NCI-H524 (cell line): ENCODE results near the gene HEBP1.

Experiments used
- DNase-seq, 2 experiments: peaks; one replicate each; lab custom pipeline; 2025; lab: John Stamatoyannopoulos, UW

Gene HEBP1

DNA sequence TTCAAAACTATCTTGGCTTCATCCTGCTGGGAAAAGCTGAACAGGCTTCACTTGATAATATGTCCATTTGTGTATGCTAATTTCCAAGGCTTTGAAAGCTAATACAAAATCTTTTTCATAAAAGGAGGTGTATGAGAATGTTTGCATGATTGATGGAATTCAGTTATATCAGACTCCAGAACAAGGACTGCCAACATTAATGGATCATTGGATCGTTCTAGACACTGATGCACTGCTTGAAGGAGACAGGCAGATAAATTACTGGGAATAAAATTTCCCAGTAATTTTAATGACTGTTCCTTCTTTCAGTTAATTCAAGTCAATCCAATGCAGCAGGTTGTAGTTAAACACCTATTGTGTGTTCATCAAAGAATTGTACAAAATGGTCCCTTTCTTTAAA is 48.6 kb downstream of the HEBP1 start:
- DNase-seq, result no peak

DNA sequence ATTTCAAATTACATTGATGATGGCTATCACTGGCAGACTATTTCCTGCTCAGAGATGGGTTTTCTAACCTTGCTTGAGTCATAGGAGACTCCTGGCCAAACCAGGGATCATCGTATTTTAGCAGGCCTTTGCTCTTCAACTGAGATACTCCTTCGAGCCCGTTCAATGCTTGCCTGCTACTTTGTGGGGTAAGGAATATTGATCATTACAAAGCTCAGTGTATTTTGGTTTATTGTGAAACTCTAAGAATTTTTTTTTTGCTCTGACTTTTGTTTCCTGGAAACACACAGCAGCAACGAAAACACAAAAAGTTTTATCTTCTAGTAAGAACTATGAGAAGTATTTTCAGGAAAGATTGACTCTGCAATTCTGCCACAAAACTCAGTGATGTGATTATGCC is 52.2 kb downstream of the HEBP1 start:
- DNase-seq, result no peak

DNA sequence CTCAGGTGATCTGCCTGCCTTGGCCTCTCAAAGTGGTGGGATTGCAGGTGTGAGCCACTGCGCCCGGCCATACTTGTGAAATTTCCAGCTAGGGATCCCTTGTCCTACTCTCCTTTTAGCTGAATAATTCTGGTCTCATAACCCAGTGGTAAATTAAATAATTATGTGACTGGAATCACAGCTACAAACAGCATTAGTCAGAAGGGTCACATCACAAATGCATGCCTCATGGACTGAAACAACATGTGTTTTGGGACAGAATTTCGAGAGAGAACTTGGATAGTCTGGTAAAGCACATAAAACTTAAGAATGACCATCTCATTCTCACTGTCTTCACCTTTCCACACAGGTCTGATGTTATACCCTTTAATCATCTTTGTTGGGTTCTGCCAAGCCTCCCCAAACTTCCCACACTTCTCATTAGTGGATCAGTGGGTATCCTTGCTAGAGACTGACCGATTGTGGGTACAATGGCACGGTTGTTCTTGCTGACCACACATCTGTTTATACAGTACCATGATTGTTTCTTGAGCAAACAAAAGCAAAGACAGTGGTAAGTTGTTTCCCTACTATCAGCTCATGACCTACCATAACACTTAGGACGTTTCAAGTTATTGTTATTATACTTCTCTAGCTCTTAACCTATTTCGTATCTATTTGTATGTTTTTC is 53.2 kb downstream of the HEBP1 start:
- no peak for DNase-seq

DNA sequence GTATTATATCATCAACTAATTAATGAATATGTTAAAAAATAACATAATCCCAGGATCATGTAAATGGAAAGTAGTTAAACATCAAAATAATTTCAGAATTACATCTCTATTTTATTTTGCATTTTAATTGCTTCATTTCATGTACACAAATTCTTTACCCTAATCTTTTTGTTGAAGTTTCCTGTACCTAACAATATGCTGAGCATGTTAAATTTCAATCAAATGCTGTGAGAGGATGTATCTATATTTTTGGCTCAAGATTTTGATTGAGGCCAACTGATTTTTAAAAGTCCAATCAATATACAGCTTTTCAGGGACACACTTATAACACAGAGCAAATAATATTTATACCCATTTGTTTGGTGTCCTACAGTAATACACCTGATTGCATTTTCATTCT is 54.5 kb downstream of the HEBP1 start:
- DNase-seq, result no peak

DNA sequence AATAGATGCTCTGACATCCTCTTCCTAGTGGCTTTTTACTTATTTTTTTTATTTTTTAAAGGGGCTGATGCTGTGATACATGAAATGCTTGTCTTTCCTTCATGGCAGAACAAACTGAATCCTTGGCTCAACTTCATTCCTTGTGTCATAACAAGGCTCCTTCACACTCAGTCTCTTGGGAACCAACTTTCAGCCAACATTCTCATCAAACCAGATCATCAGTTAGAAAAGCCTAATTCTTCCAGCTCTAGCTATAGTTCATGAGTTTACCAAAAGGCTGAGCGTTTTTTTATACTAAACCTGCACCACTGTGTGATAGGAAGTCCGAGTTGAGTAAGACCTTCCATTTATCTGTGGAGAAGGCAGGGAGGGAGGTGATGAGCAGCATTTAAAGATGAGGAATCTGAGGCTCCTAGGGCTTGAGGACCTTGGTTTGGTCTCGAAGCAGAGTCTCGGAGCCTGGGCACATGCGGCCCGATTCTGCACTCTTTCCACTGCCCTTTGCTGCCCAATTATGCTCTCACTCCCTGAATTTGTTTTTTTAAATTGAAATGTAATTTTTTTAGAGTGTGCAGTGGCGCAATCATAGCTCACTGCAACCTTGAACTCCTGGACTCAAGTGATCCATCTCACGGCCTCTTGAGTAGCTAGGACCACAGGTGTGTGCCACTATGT is 56.3 kb downstream of the HEBP1 start:
- no peak for DNase-seq

DNA sequence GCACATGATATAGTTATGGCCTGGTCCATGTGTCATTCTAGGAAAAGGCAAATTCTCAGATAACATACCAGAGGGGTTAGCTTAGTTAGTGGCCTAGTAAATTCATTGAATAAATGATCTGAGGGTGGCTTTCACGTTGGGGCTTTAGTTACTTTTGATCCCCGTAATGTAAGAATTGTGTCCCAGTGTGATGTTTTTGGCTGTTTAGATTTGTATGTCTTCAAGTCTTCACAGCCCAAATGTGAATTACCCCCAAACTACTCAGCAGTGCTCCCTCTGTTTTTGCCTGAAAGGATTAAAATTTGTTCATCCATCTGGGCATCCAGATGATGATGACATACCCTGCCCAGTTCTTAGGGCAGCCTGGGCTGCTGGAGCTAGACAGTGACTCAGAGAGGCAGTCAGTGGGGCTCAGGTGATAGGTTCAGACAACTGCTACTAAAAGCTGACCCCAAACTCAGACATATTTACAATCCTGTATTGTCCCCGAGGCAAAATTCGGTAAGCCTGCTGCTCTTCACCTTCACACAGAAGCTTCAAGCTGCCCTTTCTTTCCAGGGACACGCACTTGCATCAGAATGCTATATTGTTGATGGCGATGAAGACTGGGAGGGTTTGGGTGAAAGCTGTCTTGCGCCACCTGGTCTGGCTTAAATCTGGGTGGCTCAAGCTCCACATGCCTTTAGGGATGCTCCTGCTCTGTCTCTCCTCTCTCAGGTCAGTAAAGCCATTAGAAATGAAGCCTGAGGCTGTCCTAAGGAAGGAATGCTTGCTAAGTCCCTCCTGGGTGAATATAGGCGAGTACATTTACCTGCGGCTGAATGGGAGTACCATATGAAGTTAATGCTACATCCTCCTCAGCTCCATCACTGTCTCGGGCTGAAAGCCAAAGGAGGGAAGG is 58.4 kb downstream of the HEBP1 start:
- peak; percentile 55 to 77 for DNase-seq

DNA sequence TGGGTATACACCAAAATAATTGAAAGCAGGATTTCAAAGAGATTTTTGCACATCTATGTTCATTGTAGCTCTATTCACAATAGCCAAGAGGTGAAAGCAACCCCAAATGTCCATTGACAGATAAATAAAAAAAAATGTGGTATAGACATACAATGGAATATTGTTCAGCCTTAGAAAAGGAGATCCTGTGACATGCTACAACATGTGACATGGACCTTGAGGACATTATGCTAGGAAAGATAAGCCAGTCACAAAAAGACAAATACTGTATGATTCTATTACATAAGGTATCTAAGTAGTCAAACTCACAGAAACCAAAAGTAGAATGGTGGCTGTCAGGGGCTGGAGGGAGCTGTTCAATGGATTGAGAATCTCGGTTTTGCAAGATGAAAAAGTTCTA is 60.2 kb downstream of the HEBP1 start:
- no peak for DNase-seq

DNA sequence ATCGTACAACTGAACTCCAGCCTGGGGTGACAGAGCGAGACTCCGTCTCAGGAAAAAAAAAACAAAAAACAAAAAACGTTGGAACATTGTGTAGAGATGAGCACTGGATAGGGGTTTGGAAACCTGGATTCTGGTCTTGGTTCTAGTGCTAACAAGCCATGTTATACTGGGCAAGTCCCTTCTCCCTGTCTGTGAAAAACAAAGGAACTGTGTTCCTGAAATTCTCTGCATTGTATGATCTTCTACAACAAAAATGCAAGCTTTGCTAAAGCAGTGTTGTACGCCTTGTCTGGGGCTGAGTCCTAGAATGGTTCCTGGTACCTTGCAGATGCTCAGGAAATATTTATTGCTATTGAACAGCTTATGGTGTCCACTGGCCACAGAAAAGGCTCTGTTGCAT is 61.5 kb downstream of the HEBP1 start:
- DNase-seq, result no peak

DNA sequence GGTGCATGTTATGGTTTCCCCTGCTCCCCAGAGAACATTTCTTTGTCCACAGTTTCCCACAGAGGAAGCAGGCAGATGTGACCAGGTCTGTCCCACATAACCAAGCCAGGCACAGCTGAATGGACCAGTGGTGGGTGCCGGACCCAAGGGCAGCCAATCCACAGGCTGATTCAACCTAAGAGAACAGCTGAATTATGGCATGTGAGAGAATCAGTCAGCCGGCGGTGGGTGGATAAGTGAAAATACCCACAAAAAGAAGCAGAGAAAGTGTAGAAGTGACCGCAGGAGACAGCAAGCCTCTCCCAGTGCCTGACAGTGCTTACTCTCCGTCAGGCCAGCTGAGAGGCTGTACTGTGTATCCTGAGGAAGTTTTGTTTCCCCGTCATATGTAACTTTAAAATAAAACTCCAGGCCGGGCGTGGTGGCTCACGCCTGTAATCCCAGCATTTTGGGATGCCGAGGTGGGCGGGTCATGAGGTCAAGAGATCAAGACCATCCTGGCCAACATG is 63.0 kb downstream of the HEBP1 start:
- DNase-seq, result no peak

DNA sequence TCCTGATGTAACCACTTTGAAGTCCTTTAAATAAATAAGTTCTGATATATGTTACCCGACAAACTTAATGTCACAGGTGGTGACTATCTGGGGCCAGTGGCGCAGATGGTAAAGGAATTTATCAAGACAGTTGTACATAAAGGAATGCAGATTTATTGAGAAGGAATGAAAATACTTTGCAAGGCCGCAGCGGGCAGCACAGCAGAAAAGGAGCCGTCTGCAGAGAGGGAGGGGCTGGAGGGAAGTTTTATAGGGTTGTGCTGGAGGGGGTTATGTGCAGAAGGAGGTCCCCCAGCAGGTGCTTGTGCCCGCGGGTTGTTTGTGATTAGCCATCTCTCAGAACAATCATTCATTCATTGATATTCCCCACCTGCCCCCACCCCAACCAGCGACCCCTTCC is 65.5 kb downstream of the HEBP1 start:
- no peak for DNase-seq

DNA sequence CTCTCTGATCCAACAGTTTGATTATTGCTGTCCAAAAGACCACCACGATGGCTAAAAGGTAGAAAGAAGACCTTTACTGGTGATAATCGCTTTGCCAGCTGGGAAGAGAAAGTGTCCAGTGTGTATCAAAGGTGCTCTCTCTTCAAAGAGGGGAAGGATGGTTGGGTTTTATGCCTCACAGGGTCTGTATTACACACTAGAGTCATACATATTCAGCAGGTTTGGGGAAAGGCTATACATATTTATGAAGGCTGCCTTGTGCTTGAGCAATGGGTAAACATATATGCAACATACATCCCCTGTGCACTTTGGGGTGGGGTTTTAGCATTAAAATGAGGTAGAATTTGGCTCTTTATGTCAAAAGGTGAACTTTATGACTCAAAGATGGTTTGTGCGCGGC is 66.3 kb downstream of the HEBP1 start:
- no peak for DNase-seq

DNA sequence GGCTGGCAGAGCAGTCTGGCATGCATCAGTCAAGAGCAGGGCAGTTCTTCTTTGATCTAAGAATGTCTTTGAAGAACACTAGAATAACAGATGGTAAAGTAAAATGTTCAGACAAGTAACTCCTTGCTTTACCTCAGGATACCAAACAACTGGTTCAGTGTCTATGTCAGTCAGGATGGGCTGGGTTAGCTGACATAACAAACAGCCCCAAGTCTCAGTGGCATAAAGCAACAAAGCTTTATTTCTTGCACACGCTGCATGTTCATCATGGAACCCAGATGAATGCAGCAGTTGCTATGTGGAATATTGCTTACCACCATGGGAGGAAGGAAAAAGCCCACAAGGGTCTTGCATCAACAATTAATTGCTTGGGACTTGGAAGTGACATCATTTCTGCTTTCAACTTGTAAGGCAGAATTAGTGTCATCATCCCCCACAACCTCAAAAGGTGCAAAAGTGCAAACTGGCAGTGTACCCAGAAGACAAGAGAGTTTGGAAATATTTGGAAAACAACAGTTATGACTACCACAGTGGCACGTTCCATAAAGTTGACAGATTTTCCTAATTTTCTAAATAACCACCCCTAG is 69.3 kb downstream of the HEBP1 start:
- DNase-seq, result no peak

DNA sequence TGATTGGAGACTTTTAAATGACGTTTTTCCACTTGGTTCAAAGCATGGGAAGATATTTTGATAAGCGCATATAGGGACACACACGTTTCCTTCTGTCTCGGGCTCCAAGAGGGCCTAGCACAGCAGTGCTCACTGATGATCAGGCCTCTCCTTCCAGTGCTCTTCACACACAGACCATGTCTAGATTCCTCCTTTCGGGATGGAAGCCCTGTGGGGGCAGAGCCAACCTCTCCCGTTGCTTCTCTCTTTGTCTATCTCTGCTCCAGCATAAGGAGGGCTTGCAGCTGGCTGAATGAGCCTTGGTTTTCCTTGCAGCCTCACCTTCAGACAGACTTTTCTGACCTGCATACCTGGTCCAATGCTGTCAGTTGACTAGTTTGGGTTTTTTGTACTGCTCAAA is 70.4 kb downstream of the HEBP1 start:
- no peak for DNase-seq

DNA sequence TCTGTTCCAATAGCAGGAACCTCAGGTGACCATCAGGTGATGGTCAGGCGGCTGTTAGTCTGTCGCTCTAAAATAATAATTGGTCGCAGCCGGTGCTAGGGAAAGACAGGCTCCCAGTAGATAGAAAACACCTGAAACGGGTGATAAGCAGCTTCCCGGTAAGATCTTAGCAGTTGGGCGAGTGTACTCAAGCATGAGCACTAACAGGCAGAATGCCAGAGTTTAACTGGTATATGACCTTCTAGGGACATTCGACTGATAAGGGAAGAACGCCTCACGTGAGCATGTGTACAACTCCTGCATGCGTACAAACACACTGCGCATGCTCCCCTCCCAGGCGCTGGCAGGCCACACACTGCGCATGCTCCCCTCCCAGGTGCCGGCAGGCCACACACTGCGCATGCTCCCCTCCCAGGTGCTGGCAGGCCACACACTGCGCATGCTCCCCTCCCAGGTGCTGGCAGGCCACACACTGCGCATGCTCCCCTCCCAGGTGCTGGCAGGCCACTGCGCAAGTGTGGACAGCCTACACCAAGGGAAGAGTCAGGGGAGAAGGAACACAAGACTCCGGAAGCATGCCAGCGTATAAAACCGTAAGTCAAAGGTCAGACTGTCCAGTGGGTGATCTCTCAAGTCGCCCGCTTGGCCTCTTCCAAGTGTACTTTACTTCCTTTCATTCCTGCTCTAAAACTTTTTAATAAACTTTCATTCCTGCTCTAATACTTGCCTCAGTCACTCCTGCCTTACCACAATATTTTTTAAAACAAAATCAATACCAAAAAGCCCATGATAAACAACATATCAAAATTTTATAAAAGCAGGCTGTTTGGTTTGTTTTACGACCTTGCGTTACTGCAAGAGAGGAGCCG is 72.6 kb downstream of the HEBP1 start:
- peak; percentile 68 to 83 for DNase-seq

DNA sequence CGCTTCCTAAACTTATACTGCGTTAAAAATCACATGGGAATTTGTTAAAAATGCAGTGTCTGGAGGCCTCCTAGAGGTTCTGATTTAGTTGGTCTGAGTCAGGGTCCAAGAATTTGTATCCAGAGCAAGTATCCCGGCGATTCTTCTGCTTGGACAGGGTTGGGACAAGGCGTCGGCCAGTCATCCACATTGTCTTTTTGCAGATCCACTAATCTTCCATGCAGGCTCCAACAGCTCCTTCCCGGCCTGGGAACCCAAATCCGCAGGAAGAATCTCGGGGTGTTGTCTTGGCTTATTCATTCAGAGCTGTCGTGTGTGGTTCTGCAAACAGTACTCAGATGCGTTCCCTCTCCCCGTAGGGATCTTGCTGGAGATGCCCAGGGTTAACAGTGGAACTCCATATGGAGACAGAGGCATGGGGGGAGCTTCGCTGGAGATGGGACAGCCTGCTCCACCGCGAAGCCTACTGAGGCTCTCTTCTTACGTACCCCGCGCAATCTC is 73.4 kb downstream of the HEBP1 start:
- no peak for DNase-seq

DNA sequence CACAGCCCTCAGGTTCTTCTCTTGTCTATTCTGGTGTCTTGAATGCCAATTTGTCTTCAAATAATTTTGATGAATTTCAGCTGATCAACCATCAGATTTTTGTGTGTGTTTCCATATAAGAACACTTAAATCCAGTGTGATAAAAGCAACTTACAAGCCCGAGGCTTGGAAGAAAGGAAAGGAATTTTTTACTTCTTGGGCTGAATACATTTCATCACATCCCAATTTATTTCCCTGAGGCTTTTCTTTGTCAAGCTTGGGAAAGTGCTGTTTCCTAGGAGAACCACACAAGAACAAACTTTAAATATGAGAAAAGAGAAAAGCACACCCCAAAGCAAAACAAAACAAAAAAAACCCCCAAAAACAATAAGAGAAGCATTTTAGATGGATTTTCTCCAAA is 74.7 kb downstream of the HEBP1 start:
- DNase-seq, result no peak
